Nephron (organoid): ENCODE data around the gene INPP1.
"Not testable (repeated sequence)": the region's sequence is repeated elsewhere in the genome, so short reads cannot be mapped to it uniquely, and the experiment has no call there.

Experiments
- H3K27ac Mint-ChIP-seq, 3 experiments: 2 replicates each; pipeline ENCODE4 v1.8.0; 2020; ENCODE audit warnings: mixed read lengths in 3 of 3, mild to moderate bottlenecking in 2 of 3, moderate library complexity in 1 of 3
- H3K27me3 Mint-ChIP-seq: 2 replicates; pipeline ENCODE4 v1.8.0; 2021; ENCODE audit warnings: low read depth, mild to moderate bottlenecking, moderate library complexity, mixed read lengths
- H3K36me3 Mint-ChIP-seq: 2 replicates; pipeline ENCODE4 v1.8.0; 2020; ENCODE audit warnings: low read depth, mixed read lengths
- H3K4me1 Mint-ChIP-seq: 2 replicates; pipeline ENCODE4 v1.8.0; 2020; ENCODE audit warnings: mixed read lengths
- H3K4me3 Mint-ChIP-seq, 3 experiments: 2 replicates each; pipeline ENCODE4 v1.8.0; 2020; ENCODE audit warnings: mild to moderate bottlenecking in 3 of 3, mixed read lengths in 3 of 3, moderate library complexity in 2 of 3
- H3K9me3 Mint-ChIP-seq: 2 replicates; pipeline ENCODE4 v1.8.0; 2020; ENCODE audit warnings: mixed read lengths
- TF ChIP-seq, protein P1 (sequence below), 3 experiments: fragments of 200-600 bp; sonication (generic); IDR thresholded peaks; one replicate each; pipeline ENCODE4 v1.5.0; 2021; ENCODE audit warnings: antibody characterized with exemption in 3 of 3; ENCODE audit not compliant: unreplicated experiment in 3 of 3

INPP1 gene

GRCh38 chr2:190353537-190353899 lies 10.1 kb downstream of the INPP1 start:
- TF ChIP-seq, protein P1, sequence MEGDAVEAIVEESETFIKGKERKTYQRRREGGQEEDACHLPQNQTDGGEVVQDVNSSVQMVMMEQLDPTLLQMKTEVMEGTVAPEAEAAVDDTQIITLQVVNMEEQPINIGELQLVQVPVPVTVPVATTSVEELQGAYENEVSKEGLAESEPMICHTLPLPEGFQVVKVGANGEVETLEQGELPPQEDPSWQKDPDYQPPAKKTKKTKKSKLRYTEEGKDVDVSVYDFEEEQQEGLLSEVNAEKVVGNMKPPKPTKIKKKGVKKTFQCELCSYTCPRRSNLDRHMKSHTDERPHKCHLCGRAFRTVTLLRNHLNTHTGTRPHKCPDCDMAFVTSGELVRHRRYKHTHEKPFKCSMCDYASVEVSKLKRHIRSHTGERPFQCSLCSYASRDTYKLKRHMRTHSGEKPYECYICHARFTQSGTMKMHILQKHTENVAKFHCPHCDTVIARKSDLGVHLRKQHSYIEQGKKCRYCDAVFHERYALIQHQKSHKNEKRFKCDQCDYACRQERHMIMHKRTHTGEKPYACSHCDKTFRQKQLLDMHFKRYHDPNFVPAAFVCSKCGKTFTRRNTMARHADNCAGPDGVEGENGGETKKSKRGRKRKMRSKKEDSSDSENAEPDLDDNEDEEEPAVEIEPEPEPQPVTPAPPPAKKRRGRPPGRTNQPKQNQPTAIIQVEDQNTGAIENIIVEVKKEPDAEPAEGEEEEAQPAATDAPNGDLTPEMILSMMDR (IDR thresholded peaks at IDR 0.05; ENCODE audit: unreplicated experiment in 3 of 3): no peak
- no peaks in the 10 kb centered on the region for H3K9me3 Mint-ChIP-seq
- H3K4me3 Mint-ChIP-seq: no peak overlapping the region
- no peaks in the 10 kb centered on the region for H3K27me3 Mint-ChIP-seq
- no peaks in the 10 kb centered on the region for H3K36me3 Mint-ChIP-seq
- no peak overlapping the region for H3K27ac Mint-ChIP-seq
- peaks cover 24% of the 10 kb centered on the region for H3K4me1 Mint-ChIP-seq

- H3K36me3 Mint-ChIP-seq: no peaks in the 10 kb centered on the region
- peak overlapping the region in 1 of 3 experiments; percentile 12 for H3K27ac Mint-ChIP-seq
- no peak overlapping the region for H3K4me3 Mint-ChIP-seq
- no peaks in the 10 kb centered on the region for H3K9me3 Mint-ChIP-seq
- no peaks in the 10 kb centered on the region for H3K27me3 Mint-ChIP-seq
- TF ChIP-seq, protein P1 (IDR thresholded peaks at IDR 0.05; ENCODE audit: unreplicated experiment in 3 of 3): no peak
- H3K4me1 Mint-ChIP-seq: peaks cover 28% of the 10 kb centered on the region
These were observed 10.8 kb downstream of the INPP1 start for GRCh38 chr2:190354003-190354690.

DNA sequence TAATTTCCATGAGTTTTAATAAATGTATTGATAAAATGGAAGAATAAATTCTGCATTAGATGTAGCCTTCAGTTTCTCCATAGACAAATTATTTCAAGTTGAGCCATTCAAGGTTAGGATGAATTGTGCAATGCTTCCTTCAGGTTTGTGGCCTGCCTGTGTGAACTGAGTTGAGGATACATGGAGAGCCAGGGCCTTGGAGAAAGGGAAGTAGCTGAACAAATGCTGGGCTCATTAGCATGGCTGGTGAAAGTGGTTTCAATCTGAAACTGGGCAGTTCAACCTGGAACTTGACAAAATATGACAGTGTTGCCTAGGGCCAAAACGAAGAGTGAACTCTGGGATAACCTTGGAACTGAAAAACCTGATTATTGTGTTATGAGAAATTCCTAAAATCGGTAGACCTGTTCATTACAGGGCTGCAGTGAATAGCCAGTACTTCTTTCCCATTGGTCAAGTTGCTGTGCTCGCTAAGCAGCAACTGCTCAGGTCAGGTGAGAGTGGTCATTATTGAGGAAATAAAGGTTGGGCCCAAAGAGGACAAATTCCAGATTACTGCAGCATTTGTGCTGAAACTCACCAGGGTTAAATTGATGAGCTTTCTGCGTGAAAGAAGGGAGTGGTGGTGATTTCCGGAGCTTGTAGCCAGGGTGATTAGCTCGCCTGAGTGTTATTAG lies 12.7 kb downstream of the INPP1 start:
- H3K4me3 Mint-ChIP-seq: no peak overlapping the region
- H3K4me1 Mint-ChIP-seq: peaks cover 37% of the 10 kb centered on the region
- H3K27me3 Mint-ChIP-seq: no peaks in the 10 kb centered on the region

GRCh38 chr2:190357600-190357999 lies 14.2 kb downstream of the INPP1 start:
- TF ChIP-seq, protein P1 (IDR thresholded peaks at IDR 0.05; ENCODE audit: unreplicated experiment in 3 of 3): no peak
- H3K4me3 Mint-ChIP-seq: no peak overlapping the region
- H3K9me3 Mint-ChIP-seq: no peaks in the 10 kb centered on the region
- no peaks in the 10 kb centered on the region for H3K36me3 Mint-ChIP-seq
- peaks cover 37% of the 10 kb centered on the region for H3K4me1 Mint-ChIP-seq
- no peaks in the 10 kb centered on the region for H3K27me3 Mint-ChIP-seq
- peak overlapping the region in 1 of 3 experiments; percentile 48 for H3K27ac Mint-ChIP-seq

More for the DNA sequence above, 12.7 kb downstream of the INPP1 start:
- TF ChIP-seq, protein P1 (IDR thresholded peaks at IDR 0.05; ENCODE audit: unreplicated experiment in 3 of 3): no peak
- no peak overlapping the region for H3K27ac Mint-ChIP-seq
- no peaks in the 10 kb centered on the region for H3K9me3 Mint-ChIP-seq
- H3K36me3 Mint-ChIP-seq: no peaks in the 10 kb centered on the region

GRCh38 chr2:190358655-190359448 lies 15.5 kb downstream of the INPP1 start:
- H3K27me3 Mint-ChIP-seq, H3K36me3 Mint-ChIP-seq, H3K4me3 Mint-ChIP-seq, H3K27ac Mint-ChIP-seq, H3K9me3 Mint-ChIP-seq: not testable (repeated sequence)
- H3K4me1 Mint-ChIP-seq: peaks cover 28% of the 10 kb centered on the region

DNA sequence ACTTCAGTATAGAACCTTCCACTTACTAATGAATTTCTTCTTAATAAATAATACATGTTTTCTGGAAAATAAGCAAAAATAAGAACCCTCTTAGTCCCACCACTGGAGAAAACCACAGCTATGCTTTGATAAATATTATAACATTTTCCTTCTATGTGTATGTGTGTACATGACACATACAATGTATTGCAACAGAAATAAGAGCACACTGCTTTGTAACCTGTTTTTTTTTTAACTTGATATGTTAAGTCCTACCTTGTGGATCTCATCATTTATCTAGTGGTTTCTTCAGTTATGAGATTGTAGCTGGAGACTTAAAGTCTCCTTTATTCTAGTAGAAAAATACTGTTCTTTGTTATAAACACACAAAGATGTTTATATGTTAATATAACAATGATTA lies 17.2 kb downstream of the INPP1 start:
- no peaks in the 10 kb centered on the region for H3K9me3 Mint-ChIP-seq
- peaks cover 22% of the 10 kb centered on the region for H3K4me1 Mint-ChIP-seq
- no peak overlapping the region for H3K27ac Mint-ChIP-seq
- peaks cover 4% of the 10 kb centered on the region for H3K36me3 Mint-ChIP-seq
- H3K4me3 Mint-ChIP-seq: no peak overlapping the region
- H3K27me3 Mint-ChIP-seq: no peaks in the 10 kb centered on the region
- TF ChIP-seq, protein P1 (IDR thresholded peaks at IDR 0.05; ENCODE audit: unreplicated experiment in 3 of 3): no peak
